COLO668 (cell line): ENCODE results near the gene FOXB1.
A peak's percentile ranks its signal among the peaks of the same experiment; 100 is the strongest.

Experiments used
- DNase-seq: peaks from one replicate; lab custom pipeline; 2025; ENCODE audit not compliant: unreplicated experiment; lab: John Stamatoyannopoulos, UW

FOXB1 gene

GRCh38 chr15:60004009-60004845 is at the start of gene FOXB1:
TSS of gene FOXB1 (plus strand) at chr15:60004311. CDS start at chr15:60004964, 653 bp downstream.
- DNase-seq: peak; percentile 61

GRCh38 chr15:59958288-59958687 is 45.8 kb upstream of the FOXB1 start:
- no peak for DNase-seq

- DNase-seq: no peak
These were observed 43.8 kb upstream of the FOXB1 start for GRCh38 chr15:59960318-59960717.

- no peak for DNase-seq
These were observed 40.8 kb upstream of the FOXB1 start for GRCh38 chr15:59963322-59963721.

- DNase-seq: no peak
These were observed 40.2 kb upstream of the FOXB1 start for GRCh38 chr15:59963925-59964324.

- no peak for DNase-seq
These were observed 38.4 kb upstream of the FOXB1 start for GRCh38 chr15:59965741-59966140.

GRCh38 chr15:59966262-59966661 is 37.8 kb upstream of the FOXB1 start:
- no peak for DNase-seq

- DNase-seq: no peak
These were observed 35.8 kb upstream of the FOXB1 start for GRCh38 chr15:59968314-59968713.

- no peak for DNase-seq
These were observed 31.9 kb upstream of the FOXB1 start for GRCh38 chr15:59972241-59972640.

GRCh38 chr15:59976480-59977271 is 27.4 kb upstream of the FOXB1 start:
- no peak for DNase-seq

- peak; percentile 64 for DNase-seq
These were observed 12.3 kb upstream of the FOXB1 start for GRCh38 chr15:59991834-59992233.

- no peak for DNase-seq
These were observed 10.9 kb upstream of the FOXB1 start for GRCh38 chr15:59993041-59993750.

- peak; percentile 82 for DNase-seq
These were observed 10.1 kb upstream of the FOXB1 start for GRCh38 chr15:59993950-59994401.

- DNase-seq: no peak
These were observed 9.6 kb upstream of the FOXB1 start for GRCh38 chr15:59994526-59994887.

- peak; percentile 62 for DNase-seq
These were observed 9.1 kb upstream of the FOXB1 start for GRCh38 chr15:59994888-59995557.

- peak; percentile 52 for DNase-seq
These were observed 8.4 kb upstream of the FOXB1 start for GRCh38 chr15:59995568-59996297.

- DNase-seq: peak; percentile 81
These were observed 7.6 kb upstream of the FOXB1 start for GRCh38 chr15:59996298-59997041.

GRCh38 chr15:59997070-59997701 is 6.9 kb upstream of the FOXB1 start:
- DNase-seq: peak; percentile 90

GRCh38 chr15:59998305-59998949 is 5.7 kb upstream of the FOXB1 start:
- DNase-seq: no peak
